ENCODE measurements around the gene CTSZ. TPM values are rescaled to one million over a fixed set of nuclear protein-coding genes. Genes with fewer than 3 reads are reported as not detected.

CTSZ gene
- total and polyA plus RNA-seq, 2 of the 4 experiments (the other 2 are of a cell fraction) = 46.1 to 88.5 TPM

GRCh38 chr20:58992911-58993310 is 14.1 kb downstream of the CTSZ start:
- no peak for DNase-seq
- BruUV-seq (replicated peaks) = no TSS peak
- H3K79me1 ChIP-seq (ENCODE audit: low read depth in 1 of 2, low read length in 2 of 2) = peaks cover 18 to 48% of the 10 kb centered on the region in 2 experiments
- no peak overlapping the region for H4K91ac ChIP-seq (ENCODE audit: insufficient read depth, low read depth, low read length)
- H3K4me1 ChIP-seq (ENCODE audit: control insufficient read depth, insufficient read depth, low read length) = peaks cover 6% of the 10 kb centered on the region; the same call in 1 of the 2 replicates
- peaks cover 72% of the 10 kb centered on the region for H3K36me3 ChIP-seq (ENCODE audit: control insufficient read depth, insufficient read depth, low read length)
- no peaks in the 10 kb centered on the region for H3K27me3 ChIP-seq (ENCODE audit: control insufficient read depth, insufficient read depth, low read length)
- in situ Hi-C loops (cut with MboI; ENCODE audit: low sequenced_read_pairs) (no loop called here), intact Hi-C loops (cut with micrococcal nuclease) (no loop called here), dilution Hi-C loops (cut with HindIII; ENCODE audit: low sequenced_read_pairs, unreplicated experiment) (no loop called here)
- H3K4me3 ChIP-seq (ENCODE audit: insufficient read depth, low read depth, low read length) = no peak overlapping the region
- H2BK5ac ChIP-seq (ENCODE audit: low read depth, low read length, poor library complexity, severe bottlenecking) = no peak overlapping the region
- H3K23ac ChIP-seq (ENCODE audit: low read depth, low read length) = no peak overlapping the region; the same call in 1 of the 2 replicates
- no peak overlapping the region for H3K4ac ChIP-seq (ENCODE audit: low read depth, low read length)
- H3K9me1 ChIP-seq (ENCODE audit: insufficient read depth, low read length) = peaks cover 20% of the 10 kb centered on the region
- H2AFZ ChIP-seq (replicated peaks; ENCODE audit: low read length, poor library complexity) = no peak overlapping the region
- no peak overlapping the region for H2BK120ac ChIP-seq (ENCODE audit: low read depth, low read length)
- no peak overlapping the region for H2AK5ac ChIP-seq (ENCODE audit: low read depth, low read length)
- no peak overlapping the region for H3K4me2 ChIP-seq (ENCODE audit: low read depth, low read length)
- ATAC-seq (ENCODE audit: low read depth) = no peak
- no peak overlapping the region for H4K5ac ChIP-seq (ENCODE audit: low read depth, low read length)
- no peak overlapping the region for H3K18ac ChIP-seq (ENCODE audit: low read depth, low read length)
- H3K9me3 ChIP-seq (ENCODE audit: control insufficient read depth, insufficient read depth, low read length) = no peaks in the 10 kb centered on the region
- WGBS, 2 experiments (ENCODE audit: extremely low coverage in 2 of 2, insufficient read length in 1 of 2) = no CpG with 5 or more reads among the region's 3 CpGs
- H3K56ac ChIP-seq (ENCODE audit: extremely low read depth, insufficient read depth, low read length) = no peak overlapping the region
- CTCF ChIA-PET = interaction anchor here (0.8 kb wide), 1 partner anchor 85 kb away, joined by 4 read pairs; no protein-coding TSS in a partner anchor
- H3K9ac ChIP-seq (ENCODE audit: low read depth, low read length) = no peak overlapping the region
- H2BK20ac ChIP-seq (ENCODE audit: low read depth, low read length) = no peak overlapping the region
- no peak overlapping the region for H2BK15ac ChIP-seq (ENCODE audit: low read depth, low read length)
- no peak overlapping the region for H3K27ac ChIP-seq (ENCODE audit: insufficient read depth, low read length)
- H3K14ac ChIP-seq (replicated peaks; ENCODE audit: low read depth, low read length) = no peak overlapping the region
- no peak overlapping the region for H4K8ac ChIP-seq (ENCODE audit: low read depth in 2 of 2, low read length in 2 of 2)
- peaks cover 15% of the 10 kb centered on the region for H4K20me1 ChIP-seq (ENCODE audit: insufficient read depth, low read length)
- POLR2A ChIA-PET (ENCODE audit: unreplicated experiment) = interaction anchor here (0.6 kb wide), 1 partner anchor 10 kb away, joined by 3 read pairs; no protein-coding TSS in a partner anchor
- TF ChIP-seq MAZ (IDR thresholded peaks at IDR 0.05; ENCODE audit: borderline replicate concordance, low read depth, low read length) (no peak), BHLHE40 (IDR thresholded peaks at IDR 0.05; ENCODE audit: low read depth, low read length) (no peak), RFX5 (IDR thresholded peaks at IDR 0.05; ENCODE audit: low read depth, low read length) (no peak), USF2 (IDR thresholded peaks at IDR 0.05; ENCODE audit: low read depth, low read length) (no peak), RAD21 (IDR thresholded peaks at IDR 0.05; ENCODE audit: low read length) (no peak), SMC3 (IDR thresholded peaks at IDR 0.05; ENCODE audit: low read depth, low read length) (no peak), CHD1 (IDR thresholded peaks at IDR 0.05; ENCODE audit: low read depth, low read length) (no peak), MXI1 (IDR thresholded peaks at IDR 0.05; ENCODE audit: borderline replicate concordance, low read depth, low read length) (no peak), MAFK (IDR thresholded peaks at IDR 0.05; ENCODE audit: low read depth, low read length) (no peak), RCOR1 (IDR thresholded peaks at IDR 0.05; ENCODE audit: insufficient replicate concordance, low read length) (no peak), NFE2L2 (IDR thresholded peaks at IDR 0.05; ENCODE audit: low read depth, low read length) (no peak), POLR2A (IDR thresholded peaks at IDR 0.05; ENCODE audit: low read depth, low read length) (no peak), CTCF (conservative IDR thresholded peaks at IDR 0.05; ENCODE audit: low read depth, low read length) (no peak), ELK1 (IDR thresholded peaks at IDR 0.05; ENCODE audit: borderline replicate concordance, low read depth, low read length) (no peak), FOS (IDR thresholded peaks at IDR 0.05; ENCODE audit: low read depth, low read length) (no peak), CEBPB (IDR thresholded peaks at IDR 0.05; ENCODE audit: low read depth, low read length) (no peak)
- H2AK9ac ChIP-seq (replicated peaks; ENCODE audit: low read depth, low read length, poor library complexity) = no peak overlapping the region

Measured in IMR-90 (cell line).